Suprapubic skin (tissue), 4 donors: ENCODE measurements around the gene TOR3A. TPM values are rescaled to one million over a fixed set of nuclear protein-coding genes. Genes with fewer than 3 reads are reported as not detected.

Source experiments
- DNase-seq, 2 donors: peaks; one replicate each; pipeline ENCODE4 v3.0.0-alpha.2; 2019; ENCODE audit warnings: low spot score in 2 of 2
- H3K27ac ChIP-seq: fragments of 200-600 bp; sonication (generic); one replicate; pipeline ENCODE4 v1.5.1; 2019
- H3K27me3 ChIP-seq: fragments of 200-600 bp; sonication (generic); one replicate; pipeline ENCODE4 v1.5.1; 2019
- H3K36me3 ChIP-seq: fragments of 200-600 bp; sonication (generic); one replicate; pipeline ENCODE4 v1.5.1; 2019
- H3K4me1 ChIP-seq: fragments of 200-600 bp; sonication (generic); one replicate; pipeline ENCODE4 v1.5.1; 2019
- H3K4me3 ChIP-seq: fragments of 200-600 bp; sonication (generic); one replicate; pipeline ENCODE4 v1.5.1; 2019; ENCODE audit warnings: mild to moderate bottlenecking
- H3K9me3 ChIP-seq: fragments of 200-600 bp; sonication (generic); one replicate; pipeline ENCODE4 v1.5.1; 2019
- EP300 ChIP-seq: sonication (generic); formaldehyde crosslinking; IDR thresholded peaks from one replicate; pipeline ENCODE4 v1.6.1; 2017; ENCODE audit warnings: antibody characterized with exemption
- POLR2A ChIP-seq, 2 donors: fragments of 450-650 bp; IDR thresholded peaks; one replicate each; pipeline ENCODE4 v1.6.1; 2017; ENCODE audit warnings: antibody characterized with exemption in 2 of 2, mild to moderate bottlenecking in 2 of 2, moderate library complexity in 2 of 2
- POLR2AphosphoS5 ChIP-seq, 3 donors: sonication (generic); formaldehyde crosslinking; IDR thresholded peaks; one replicate each; pipeline ENCODE4 v1.6.1; 2017; ENCODE audit warnings: antibody characterized with exemption in 3 of 3
- WGBS: methylation state at CpG from one replicate; pipeline ENCODE4 v1.1.5; 2018; 5-methylcytosine and 5-hydroxymethylcytosine counted together
- total RNA-seq, 4 donors: library from RNA; depleted of rRNA; stranded (reverse); fragments of >200 nt; gene quantifications; one replicate each; pipeline ENCODE4 v1.1.0, GENCODE V29; 2016
- TF ChIP-seq, protein P1 (sequence below), 2 donors: fragments of 200-600 bp in 1 of 2; fragments of 450-650 bp in 1 of 2; sonication (generic) in 1 of 2; IDR thresholded peaks; one replicate each; pipeline ENCODE4 v1.5.1; 2016 to 2019; ENCODE audit warnings: antibody characterized with exemption in 2 of 2, mild to moderate bottlenecking in 1 of 2, moderate library complexity in 1 of 2

Gene TOR3A
- total RNA-seq, 4 donors from 2014 or later: 23.6 to 31.4 (median 29.6) TPM

DNA sequence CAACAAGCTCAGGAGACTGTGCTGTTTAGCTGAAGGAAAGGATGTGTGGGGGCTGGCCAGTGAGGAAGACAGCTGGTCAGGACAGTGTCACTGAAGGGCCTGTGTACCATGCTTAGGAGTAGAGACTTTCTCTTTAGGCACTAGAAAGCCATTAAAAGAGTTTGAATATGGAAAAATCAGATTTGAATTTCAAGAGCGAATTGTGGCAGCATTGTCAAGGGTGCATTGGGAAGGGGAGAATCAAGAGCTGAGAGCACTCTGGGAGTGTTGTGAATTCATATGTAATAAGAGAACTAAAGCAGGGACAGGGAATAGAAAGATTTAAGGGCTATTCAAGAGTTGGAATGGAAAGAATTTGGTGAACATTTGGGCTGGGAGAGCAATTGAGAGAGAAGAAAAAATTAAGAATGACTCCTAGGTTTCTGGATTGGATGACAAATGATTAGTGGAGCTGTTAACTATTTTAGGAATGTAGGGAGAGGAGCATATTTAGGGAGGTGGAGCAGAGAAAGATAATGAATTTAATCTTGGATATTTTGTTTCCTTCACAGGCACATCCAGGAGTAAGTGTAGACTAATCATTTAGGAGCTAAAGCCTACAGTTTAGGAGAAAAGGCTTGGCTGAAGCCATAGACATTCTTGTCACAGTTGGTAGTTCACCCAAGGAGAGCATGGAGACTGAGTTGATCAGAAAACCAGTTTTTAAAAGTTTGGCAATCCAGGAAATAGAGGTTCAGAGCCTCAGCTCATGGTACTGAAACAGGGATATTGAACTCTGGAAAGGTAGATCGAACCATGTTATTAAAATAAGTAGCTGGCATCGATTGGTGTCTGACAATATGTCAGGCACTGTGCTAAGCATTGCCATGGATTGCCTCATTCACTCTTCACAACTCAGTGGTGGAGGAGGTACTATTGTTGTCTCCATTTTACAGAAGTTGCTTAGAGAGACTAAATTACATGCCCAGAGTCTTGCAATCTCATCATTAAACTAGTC, 23.1 kb upstream of the TOR3A start:
- peaks cover 48% of the 10 kb centered on the region for H3K36me3 ChIP-seq
- TF ChIP-seq EP300 (no peak), POLR2AphosphoS5 (IDR thresholded peaks at IDR 0.05) (no peak), POLR2A (IDR thresholded peaks at IDR 0.05) (no peak)
- TF ChIP-seq, protein P1, sequence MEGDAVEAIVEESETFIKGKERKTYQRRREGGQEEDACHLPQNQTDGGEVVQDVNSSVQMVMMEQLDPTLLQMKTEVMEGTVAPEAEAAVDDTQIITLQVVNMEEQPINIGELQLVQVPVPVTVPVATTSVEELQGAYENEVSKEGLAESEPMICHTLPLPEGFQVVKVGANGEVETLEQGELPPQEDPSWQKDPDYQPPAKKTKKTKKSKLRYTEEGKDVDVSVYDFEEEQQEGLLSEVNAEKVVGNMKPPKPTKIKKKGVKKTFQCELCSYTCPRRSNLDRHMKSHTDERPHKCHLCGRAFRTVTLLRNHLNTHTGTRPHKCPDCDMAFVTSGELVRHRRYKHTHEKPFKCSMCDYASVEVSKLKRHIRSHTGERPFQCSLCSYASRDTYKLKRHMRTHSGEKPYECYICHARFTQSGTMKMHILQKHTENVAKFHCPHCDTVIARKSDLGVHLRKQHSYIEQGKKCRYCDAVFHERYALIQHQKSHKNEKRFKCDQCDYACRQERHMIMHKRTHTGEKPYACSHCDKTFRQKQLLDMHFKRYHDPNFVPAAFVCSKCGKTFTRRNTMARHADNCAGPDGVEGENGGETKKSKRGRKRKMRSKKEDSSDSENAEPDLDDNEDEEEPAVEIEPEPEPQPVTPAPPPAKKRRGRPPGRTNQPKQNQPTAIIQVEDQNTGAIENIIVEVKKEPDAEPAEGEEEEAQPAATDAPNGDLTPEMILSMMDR (IDR thresholded peaks at IDR 0.05): no peak
- no peak overlapping the region for H3K4me3 ChIP-seq
- WGBS: 89% methylated on average over 3 of the region's 3 CpGs
- H3K9me3 ChIP-seq: no peaks in the 10 kb centered on the region
- H3K27me3 ChIP-seq: no peaks in the 10 kb centered on the region
- DNase-seq: no peak
- no peak overlapping the region for H3K27ac ChIP-seq
- H3K4me1 ChIP-seq: no peaks in the 10 kb centered on the region

DNA sequence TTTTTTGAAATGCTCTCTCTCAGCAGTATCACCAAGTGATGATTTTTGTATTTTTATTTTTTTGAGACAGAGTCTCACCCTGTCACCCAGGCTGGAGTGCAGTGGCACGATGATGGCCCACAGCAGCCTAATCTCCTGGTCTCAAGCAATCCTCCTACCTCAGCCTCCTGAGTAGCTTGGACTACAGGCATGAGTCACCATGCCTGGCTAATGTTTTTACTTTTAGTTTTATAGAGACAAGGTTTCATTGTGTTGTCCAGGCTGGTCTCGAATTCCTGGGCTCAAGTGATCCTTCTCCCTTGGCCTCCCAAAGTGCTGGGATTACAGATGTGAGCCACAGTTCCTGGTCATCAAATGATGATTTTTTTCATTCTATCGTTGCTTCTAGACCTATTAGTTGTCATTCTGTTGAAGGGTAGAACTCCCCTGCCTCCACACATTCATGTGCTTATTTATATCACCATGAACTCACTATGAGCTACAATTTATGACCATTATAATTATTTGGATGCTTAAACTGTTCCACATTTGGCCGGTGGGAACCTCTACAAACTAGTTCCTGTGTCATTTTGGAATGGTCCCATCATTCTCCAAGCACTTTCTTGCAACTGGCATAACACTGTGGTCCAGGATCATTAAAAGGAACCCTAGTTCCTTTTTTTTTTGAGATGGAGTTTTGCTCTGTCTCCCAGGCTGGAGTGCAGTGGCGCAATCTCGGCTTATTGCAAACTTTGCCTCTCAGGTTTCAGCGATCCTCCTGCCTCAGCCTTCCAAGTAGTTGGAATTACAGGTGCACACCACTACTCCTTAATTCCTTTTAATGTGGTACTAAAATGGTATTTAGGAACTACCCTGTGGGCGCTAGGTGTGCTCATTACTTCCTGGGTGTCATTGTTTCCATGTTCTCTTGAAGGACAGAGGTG, 20.2 kb upstream of the TOR3A start:
- H3K4me3 ChIP-seq: no peak overlapping the region
- no peak overlapping the region for H3K27ac ChIP-seq
- H3K9me3 ChIP-seq: no peaks in the 10 kb centered on the region
- H3K4me1 ChIP-seq: no peaks in the 10 kb centered on the region
- no peaks in the 10 kb centered on the region for H3K27me3 ChIP-seq
- TF ChIP-seq POLR2A (IDR thresholded peaks at IDR 0.05) (no peak), POLR2AphosphoS5 (IDR thresholded peaks at IDR 0.05) (no peak), EP300 (no peak)
- TF ChIP-seq, protein P1 (IDR thresholded peaks at IDR 0.05): no peak
- DNase-seq: no peak
- H3K36me3 ChIP-seq: peaks cover 50% of the 10 kb centered on the region
- WGBS: 92% methylated on average over 8 of the region's 8 CpGs

DNA sequence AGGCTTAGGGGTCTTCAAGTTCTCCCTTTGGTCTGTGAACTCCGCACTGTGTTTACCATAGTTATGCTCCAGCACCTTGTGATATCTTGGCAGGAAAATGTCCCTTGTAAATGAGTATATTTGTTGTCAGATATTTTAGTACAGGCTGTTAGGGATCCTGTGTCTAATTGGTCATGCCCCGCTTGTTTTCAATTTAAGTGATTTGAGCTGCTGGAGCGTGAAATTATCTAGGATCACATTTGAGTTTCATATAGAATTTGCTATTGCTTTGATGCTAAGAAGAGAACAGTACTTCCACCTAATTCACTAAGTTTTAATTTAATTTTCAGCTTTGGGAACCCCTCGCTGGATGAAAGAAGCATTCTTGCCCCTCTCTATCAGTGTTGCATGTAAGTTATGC, 15.4 kb upstream of the TOR3A start:
- WGBS: 94% methylated on average over 4 of the region's 4 CpGs
- no peaks in the 10 kb centered on the region for H3K9me3 ChIP-seq
- no peak for DNase-seq
- TF ChIP-seq POLR2A (IDR thresholded peaks at IDR 0.05) (no peak), POLR2AphosphoS5 (IDR thresholded peaks at IDR 0.05) (no peak), EP300 (no peak)
- TF ChIP-seq, protein P1 (IDR thresholded peaks at IDR 0.05): no peak
- H3K36me3 ChIP-seq: peaks cover 65% of the 10 kb centered on the region
- no peaks in the 10 kb centered on the region for H3K4me1 ChIP-seq
- no peak overlapping the region for H3K4me3 ChIP-seq
- no peaks in the 10 kb centered on the region for H3K27me3 ChIP-seq
- H3K27ac ChIP-seq: no peak overlapping the region

DNA sequence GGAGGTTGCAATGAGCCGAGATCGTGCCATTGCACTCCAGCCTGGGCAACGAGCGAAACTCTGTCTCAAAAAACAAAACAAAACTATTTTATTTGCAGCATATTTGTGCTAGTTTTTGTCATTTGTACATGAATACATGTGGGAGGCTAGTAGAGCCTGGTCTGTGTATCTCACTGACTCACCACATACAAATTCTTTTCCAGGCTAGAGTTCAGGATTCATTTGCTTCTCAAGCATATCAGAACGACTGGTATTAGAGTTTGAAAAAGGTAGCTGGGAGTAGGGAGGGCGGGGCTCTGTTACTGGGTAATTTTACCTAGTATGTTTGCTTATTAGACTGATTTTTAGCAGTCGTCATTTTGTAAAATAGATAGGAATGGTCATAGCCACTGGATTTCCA, 4.5 kb upstream of the TOR3A start:
- 83% methylated on average over 7 of the region's 7 CpGs for WGBS
- no peaks in the 10 kb centered on the region for H3K9me3 ChIP-seq
- H3K36me3 ChIP-seq: peaks cover 10% of the 10 kb centered on the region
- no peaks in the 10 kb centered on the region for H3K27me3 ChIP-seq
- H3K4me3 ChIP-seq: no peak overlapping the region
- no peak for TF ChIP-seq EP300
- no peak for TF ChIP-seq POLR2A (IDR thresholded peaks at IDR 0.05)
- TF ChIP-seq POLR2AphosphoS5 (IDR thresholded peaks at IDR 0.05): no peak
- TF ChIP-seq, protein P1 (IDR thresholded peaks at IDR 0.05): no peak
- peaks cover 13% of the 10 kb centered on the region for H3K4me1 ChIP-seq
- H3K27ac ChIP-seq: no peak overlapping the region
- DNase-seq: no peak
